Chondrocyte (in vitro differentiated cells): ENCODE data around the gene TMCC2. TPM values are rescaled to one million over a fixed set of nuclear protein-coding genes. Genes with fewer than 3 reads are reported as not detected.
"Not testable (repeated sequence)": the region's sequence is repeated elsewhere in the genome, so short reads cannot be mapped to it uniquely, and the experiment has no call there.

Experiments
- DNase-seq: peaks from one replicate; pipeline ENCODE4 v3.0.0; 2021; ENCODE audit warnings: mixed read lengths, low spot score
- H3K27ac Mint-ChIP-seq: one replicate; pipeline ENCODE4 v1.8.0; 2021; ENCODE audit warnings: mild to moderate bottlenecking, moderate library complexity, mixed read lengths; ENCODE audit not compliant: unreplicated experiment
- H3K27me3 Mint-ChIP-seq: 2 replicates; pipeline ENCODE4 v1.8.0; 2021; ENCODE audit warnings: low read depth, mixed read lengths
- H3K36me3 Mint-ChIP-seq: 2 replicates; pipeline ENCODE4 v1.8.0; 2021; ENCODE audit warnings: low read depth, mixed read lengths
- H3K4me1 Mint-ChIP-seq: 2 replicates; pipeline ENCODE4 v1.8.0; 2021; ENCODE audit warnings: low read depth, mild to moderate bottlenecking, mixed read lengths
- H3K4me3 Mint-ChIP-seq: one replicate; pipeline ENCODE4 v1.8.0; 2021; ENCODE audit warnings: mild to moderate bottlenecking, moderate library complexity, mixed read lengths; ENCODE audit not compliant: unreplicated experiment
- H3K9me3 Mint-ChIP-seq: 2 replicates; pipeline ENCODE4 v1.8.0; 2021; ENCODE audit warnings: low read depth, mixed read lengths
- CTCF ChIP-seq: fragments of 200-600 bp; sonication (generic); IDR thresholded peaks from 2 replicates; pipeline ENCODE4 v1.5.0; 2021; ENCODE audit warnings: antibody characterized with exemption, mild to moderate bottlenecking, moderate library complexity
- total RNA-seq: library from RNA; stranded (reverse); gene quantifications from 3 replicates; pipeline ENCODE4 v1.2.1, GENCODE V29; 2021

TMCC2 gene
- total RNA-seq, 1 donor from 2014 or later, result 4.8 TPM

GRCh38 chr1:205229916-205230700, 2.4 kb downstream of the TMCC2 start:
- Mint-ChIP-seq H3K27me3 (no peaks in the 10 kb centered on the region), H3K9me3 (no peaks in the 10 kb centered on the region), H3K4me3 (no peak overlapping the region), H3K4me1 (peaks cover 47% of the 10 kb centered on the region), H3K27ac (no peak overlapping the region), H3K36me3 (no peaks in the 10 kb centered on the region)
- DNase-seq, result no peak
- no peak for TF ChIP-seq CTCF

- no peak overlapping the region for H3K27ac Mint-ChIP-seq
- no peak for TF ChIP-seq CTCF
- H3K27me3 Mint-ChIP-seq, result no peaks in the 10 kb centered on the region
- no peak overlapping the region for H3K4me3 Mint-ChIP-seq
- peaks cover 49% of the 10 kb centered on the region for H3K4me1 Mint-ChIP-seq
- H3K36me3 Mint-ChIP-seq, result no peaks in the 10 kb centered on the region
- DNase-seq, result no peak
- no peaks in the 10 kb centered on the region for H3K9me3 Mint-ChIP-seq
These were observed 3.2 kb downstream of the TMCC2 start for GRCh38 chr1:205230982-205231381.

DNA sequence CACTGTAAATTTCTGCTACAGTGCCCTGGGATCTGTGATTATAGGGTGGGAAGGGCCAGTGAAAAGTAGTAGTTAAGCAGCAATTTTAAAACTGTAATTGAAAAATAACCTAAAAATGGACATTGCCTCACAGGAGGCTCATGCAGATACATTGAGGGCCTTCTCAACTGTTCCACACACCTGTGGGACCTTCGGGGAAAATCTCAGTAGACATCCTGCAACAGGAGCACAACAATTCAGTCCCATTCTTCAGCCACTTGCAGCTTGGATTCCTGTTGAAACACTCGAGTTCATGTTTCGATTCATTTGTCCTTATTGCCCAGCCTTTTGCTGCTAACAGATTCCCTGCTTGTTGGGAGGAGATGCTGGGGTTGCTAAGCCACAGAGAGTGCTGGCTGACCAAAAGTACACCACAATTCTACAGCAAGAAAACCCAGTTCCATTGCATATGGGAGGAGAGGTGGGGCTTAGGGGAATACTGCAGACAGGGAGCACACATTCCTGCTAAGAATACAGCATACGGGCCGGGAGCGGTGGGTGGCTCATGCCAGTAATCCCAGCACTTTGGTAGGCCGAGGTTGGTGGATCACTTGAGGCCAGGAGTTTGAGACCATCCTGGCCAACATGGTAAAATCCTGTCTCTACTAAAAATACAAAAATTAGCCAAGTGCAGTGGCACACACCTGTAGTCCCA, 4.5 kb downstream of the TMCC2 start:
- no peak for DNase-seq
- H3K27me3 Mint-ChIP-seq, result no peaks in the 10 kb centered on the region
- no peaks in the 10 kb centered on the region for H3K9me3 Mint-ChIP-seq
- no peak overlapping the region for H3K4me3 Mint-ChIP-seq
- no peaks in the 10 kb centered on the region for H3K36me3 Mint-ChIP-seq
- H3K27ac Mint-ChIP-seq, result no peak overlapping the region
- H3K4me1 Mint-ChIP-seq, result peaks cover 36% of the 10 kb centered on the region
- TF ChIP-seq CTCF, result no peak

DNA sequence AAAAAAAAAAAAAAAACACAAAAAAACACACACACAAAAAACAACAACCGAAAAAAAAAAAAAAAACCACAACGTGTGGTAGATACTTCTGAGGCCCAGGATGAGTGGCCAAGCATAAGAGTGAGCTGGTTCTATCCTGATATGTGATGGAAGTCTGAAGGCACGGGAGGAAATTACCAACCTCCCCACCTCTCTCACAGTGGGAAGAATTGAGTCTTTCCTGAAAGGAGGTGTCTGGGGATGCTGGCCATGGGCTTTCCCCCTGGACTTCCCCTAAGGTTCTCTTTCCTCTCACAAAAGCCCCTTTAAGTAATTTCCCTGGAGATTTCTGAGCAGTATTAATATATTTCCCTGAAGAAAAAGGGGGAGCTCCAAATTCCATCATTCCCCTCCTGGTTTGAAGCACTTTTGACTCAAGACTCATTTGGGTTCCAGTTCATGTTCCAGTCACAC, 5.2 kb downstream of the TMCC2 start:
- no peak overlapping the region for H3K27ac Mint-ChIP-seq
- H3K9me3 Mint-ChIP-seq, result no peaks in the 10 kb centered on the region

DNA sequence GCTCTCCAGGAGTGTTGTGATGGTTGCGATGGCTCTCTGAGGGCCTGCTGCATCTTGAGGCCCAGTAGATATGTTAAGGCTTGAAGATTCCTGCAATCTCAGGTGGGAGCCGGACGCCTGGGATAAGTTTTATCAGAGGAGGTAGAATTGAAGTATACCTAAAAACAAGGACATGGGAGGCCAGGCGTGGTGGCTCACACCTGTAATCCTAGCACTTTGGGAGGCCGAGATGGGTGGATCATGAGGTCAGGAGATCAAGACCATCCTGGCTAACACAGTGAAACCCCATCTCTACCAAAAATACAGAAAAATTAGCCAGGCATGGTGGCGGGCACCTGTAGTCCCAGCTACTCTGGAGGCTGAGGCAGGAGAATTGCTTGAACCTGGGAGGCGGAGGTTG, 6.2 kb downstream of the TMCC2 start:
- not testable (repeated sequence) for H3K27me3 Mint-ChIP-seq, H3K9me3 Mint-ChIP-seq

More for the DNA sequence above, 5.2 kb downstream of the TMCC2 start:
- no peak overlapping the region for H3K4me3 Mint-ChIP-seq
- no peaks in the 10 kb centered on the region for H3K27me3 Mint-ChIP-seq
- H3K36me3 Mint-ChIP-seq, result no peaks in the 10 kb centered on the region
- TF ChIP-seq CTCF, result no peak
- H3K4me1 Mint-ChIP-seq, result peaks cover 35% of the 10 kb centered on the region
- DNase-seq, result no peak

More for the DNA sequence above, 6.2 kb downstream of the TMCC2 start:
- H3K27ac Mint-ChIP-seq, H3K4me3 Mint-ChIP-seq, H3K36me3 Mint-ChIP-seq, DNase-seq: not testable (repeated sequence)
- peaks cover 29% of the 10 kb centered on the region for H3K4me1 Mint-ChIP-seq
